HTR-8/SVneo (cell line): ENCODE data around the gene ALK.

Source experiments
- DNase-seq: peaks from one replicate; pipeline ENCODE4 v3.0.0; 2011; ENCODE audit warnings: low spot score, mixed read lengths; ENCODE audit not compliant: insufficient read length
- FAIRE-seq: peaks from 2 replicates; lab custom pipeline; 2011; peaks lifted over from hg19 to GRCh38; lab: Jason Lieb, UNC

ALK gene

DNA sequence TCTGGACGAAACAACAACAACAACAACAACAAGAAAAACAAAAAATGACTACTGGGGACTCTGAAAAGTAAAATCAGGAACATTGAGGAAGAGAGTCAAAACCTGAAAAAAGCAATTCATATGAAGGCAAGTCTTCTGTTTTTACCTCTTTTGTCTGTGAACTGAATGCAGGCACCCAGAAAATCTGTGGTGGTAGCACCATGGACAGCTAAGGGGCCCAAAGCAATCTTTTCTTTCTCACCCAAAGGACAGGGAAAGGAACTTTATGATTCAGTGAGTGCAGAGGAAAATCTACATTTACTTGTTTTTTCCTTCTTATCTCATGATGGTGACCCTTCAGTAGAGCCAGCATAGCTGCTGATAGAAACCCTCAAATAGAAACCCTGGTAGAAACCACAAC is 10.4 kb downstream of the ALK start:
- DNase-seq (no peak), FAIRE-seq (no peak)

GRCh38 chr2:29910465-29910864 is 10.9 kb downstream of the ALK start:
- FAIRE-seq (no peak), DNase-seq (no peak)

- no peak for DNase-seq
- no peak for FAIRE-seq
Measured at GRCh38 chr2:29902356-29902755, 19.0 kb downstream of the ALK start.

- DNase-seq (no peak), FAIRE-seq (no peak)
Measured at GRCh38 chr2:29900971-29901633, 20.3 kb downstream of the ALK start.

- DNase-seq (no peak), FAIRE-seq (no peak)
Measured at GRCh38 chr2:29898999-29899398, 22.4 kb downstream of the ALK start.

- no peak for DNase-seq
Measured at GRCh38 chr2:29894822-29895614, 26.4 kb downstream of the ALK start.

DNA sequence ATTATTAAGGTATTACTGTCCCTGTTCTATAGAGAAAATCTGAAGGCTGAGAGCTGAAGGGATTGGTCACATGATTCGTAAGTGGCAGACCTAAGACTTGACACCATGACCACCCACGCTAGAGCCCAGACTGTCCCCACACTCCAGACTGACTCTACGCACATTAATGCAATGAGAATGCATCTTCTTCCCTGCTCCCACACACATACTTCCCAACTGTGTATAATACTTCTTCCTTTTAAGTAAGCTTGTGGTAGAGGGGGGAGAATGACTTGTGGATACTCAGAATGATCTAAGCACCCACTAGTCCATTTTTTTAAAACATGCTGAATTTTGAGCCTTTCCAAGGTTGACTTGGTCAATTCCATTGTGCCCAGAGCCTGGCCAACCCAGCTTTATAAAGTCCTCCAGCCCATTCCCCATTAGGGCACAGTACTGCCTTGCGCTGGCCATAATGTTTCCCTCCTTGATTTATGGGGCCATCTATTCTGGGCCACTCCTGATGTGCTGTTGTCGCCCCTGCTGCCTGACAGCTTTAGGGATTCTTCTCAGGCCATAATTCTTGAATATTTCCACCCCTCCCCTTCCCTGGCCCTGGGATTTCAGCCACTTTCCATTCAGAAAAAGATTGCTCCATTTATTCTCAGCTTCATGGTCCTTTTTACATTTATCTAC is 28.7 kb downstream of the ALK start:
- DNase-seq: no peak
- no peak for FAIRE-seq

More at GRCh38 chr2:29894822-29895614, 26.4 kb downstream of the ALK start:
- FAIRE-seq: no peak

DNA sequence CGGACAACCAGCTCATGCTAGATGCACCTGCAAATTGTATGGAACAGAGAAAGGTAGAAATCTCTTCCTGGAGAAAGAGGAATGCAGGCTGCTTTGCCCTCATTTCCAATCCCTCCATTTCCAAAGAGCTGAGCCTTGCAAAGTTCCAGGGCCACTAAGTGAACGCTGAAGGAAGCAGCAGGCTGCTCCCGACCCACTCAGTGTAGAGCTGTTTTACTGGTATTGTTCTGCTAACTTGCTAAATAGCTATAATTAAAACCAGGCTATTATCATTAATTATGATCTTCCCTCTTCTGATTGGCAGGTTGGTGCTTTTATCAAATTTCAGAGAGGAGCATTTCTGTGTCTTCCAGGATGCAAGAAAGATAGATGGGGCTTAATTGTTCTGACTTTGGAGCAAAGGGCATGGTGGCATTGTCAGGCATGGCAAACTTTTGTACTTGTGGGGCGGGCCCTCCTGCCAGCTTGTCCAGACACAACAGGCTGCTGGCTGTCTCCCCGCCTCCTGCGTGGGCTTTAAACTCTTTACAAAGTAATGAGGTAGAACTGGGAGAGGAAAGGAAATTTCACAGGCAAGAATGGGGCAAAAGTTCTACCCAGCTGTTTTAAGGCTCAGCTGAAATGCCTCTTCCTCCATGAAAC is 40.2 kb downstream of the ALK start:
- DNase-seq: no peak
- no peak for FAIRE-seq

DNA sequence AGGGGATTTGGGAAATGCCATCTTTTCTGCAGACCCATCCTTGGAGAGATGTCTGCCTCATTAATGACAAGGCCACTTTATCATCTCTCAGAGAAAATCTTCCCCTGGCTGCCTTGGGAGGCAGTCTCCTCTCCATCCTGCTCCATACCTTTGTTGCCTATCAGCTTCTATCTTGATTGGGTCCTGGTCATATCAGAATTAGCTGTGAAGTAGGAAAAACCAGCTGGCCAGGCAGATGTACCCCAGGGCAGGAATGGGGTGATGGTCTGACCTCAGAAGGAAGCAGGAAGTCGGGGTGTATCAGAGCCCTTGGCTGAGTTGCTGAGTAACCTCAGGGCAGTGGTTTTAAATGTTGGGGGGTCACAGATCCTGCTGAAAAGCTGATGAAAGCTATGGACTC is 41.3 kb downstream of the ALK start:
- no peak for DNase-seq
- FAIRE-seq: no peak

- FAIRE-seq (no peak), DNase-seq (no peak)
Measured at GRCh38 chr2:29879456-29879855, 41.9 kb downstream of the ALK start.

- DNase-seq (peak; percentile 43), FAIRE-seq (peak; percentile 66)
Measured at GRCh38 chr2:29878898-29879297, 42.5 kb downstream of the ALK start.

- FAIRE-seq (peak; percentile 98), DNase-seq (no peak)
Measured at GRCh38 chr2:29876374-29876773, 45.0 kb downstream of the ALK start.

- no peak for FAIRE-seq
- DNase-seq: no peak
Measured at GRCh38 chr2:29874745-29875144, 46.6 kb downstream of the ALK start.

DNA sequence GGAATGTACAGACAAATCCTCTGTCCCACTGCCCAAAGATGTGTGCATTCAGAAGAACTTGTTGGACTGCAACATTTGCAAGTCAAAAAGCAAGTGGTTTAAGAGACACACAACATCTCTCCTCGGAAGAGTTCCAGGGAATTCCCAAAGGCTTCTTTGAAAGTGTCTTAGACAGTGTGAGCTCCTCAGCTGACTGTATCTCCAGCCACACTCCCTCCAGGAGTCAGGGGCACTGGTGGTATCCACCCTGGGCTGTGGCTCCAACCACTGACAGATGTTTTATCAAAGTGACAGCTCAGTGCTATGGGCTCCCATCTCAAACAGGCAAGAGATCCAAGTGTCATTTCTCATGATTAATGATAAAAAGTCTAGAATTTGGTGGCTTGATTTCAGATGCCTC is 48.5 kb downstream of the ALK start:
- FAIRE-seq: no peak

GRCh38 chr2:29871541-29871940 is 49.8 kb downstream of the ALK start:
- no peak for FAIRE-seq
- no peak for DNase-seq

More for the DNA sequence above, 48.5 kb downstream of the ALK start:
- DNase-seq: no peak

- DNase-seq: no peak
- no peak for FAIRE-seq
Measured at GRCh38 chr2:29865512-29865911, 55.9 kb downstream of the ALK start.

DNA sequence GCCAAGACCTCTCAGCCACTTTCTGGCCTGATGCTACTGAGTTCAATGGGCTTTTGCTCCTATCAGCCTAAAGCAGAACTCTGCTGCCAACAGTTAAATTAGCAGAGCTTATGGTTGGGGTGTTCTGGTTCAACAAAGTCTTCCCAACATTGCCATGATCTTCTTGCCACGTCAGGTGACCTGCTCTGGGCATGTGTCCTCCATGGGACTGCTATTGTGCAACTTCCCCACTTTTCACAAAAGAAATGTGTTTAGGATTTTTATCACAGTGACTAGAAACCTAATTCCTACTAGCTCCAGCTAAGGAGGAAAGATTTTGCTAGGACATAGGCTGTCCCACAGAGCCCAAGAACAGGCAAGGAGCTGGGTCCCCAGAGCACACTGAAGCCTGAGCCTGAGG is 56.4 kb downstream of the ALK start:
- no peak for DNase-seq
- FAIRE-seq: no peak

DNA sequence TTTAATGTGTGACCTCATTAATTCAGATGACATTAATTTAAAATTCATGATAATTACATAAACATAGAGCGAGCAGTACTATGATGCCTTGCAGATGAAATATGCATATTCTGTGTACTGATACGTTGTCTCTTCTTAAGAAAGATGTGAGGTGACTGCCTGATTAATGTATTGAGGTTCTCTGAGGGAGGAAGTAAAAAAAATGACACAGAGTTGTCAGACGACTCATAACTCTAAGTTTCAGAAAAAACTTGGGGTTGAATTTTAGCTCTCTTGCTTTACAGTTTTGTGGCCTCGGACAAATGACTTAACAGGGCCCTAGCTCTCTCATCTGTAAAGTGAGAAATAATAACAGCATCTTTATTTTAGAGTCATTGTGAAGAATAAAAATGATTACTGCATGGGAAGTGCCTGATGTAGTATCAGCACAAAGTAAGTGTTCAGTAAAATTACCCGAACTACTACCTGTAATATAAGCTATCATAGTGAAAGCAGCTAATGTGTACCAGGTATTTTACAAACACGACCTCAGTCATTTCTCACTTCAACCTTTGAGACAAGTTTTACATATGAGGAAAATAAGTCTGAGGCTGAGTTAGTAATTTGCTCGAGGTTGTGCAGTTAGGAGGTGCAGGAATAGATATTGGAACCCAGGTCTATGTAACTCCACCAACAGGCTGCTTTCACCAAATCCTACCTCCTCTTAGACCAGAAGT is 65.3 kb downstream of the ALK start:
- DNase-seq: no peak
- no peak for FAIRE-seq

- FAIRE-seq: no peak
- no peak for DNase-seq
Measured at GRCh38 chr2:29850794-29851193, 70.6 kb downstream of the ALK start.
